SK-N-MC (cell line): ENCODE data around the gene ANGEL1.

ENCODE experiments used
- DNase-seq: peaks from one replicate; pipeline ENCODE4 v3.0.0-alpha.2; 2011; ENCODE audit warnings: low read depth, low spot score
- H3K27ac ChIP-seq: fragments of 200-600 bp; sonication (generic); 2 replicates; pipeline ENCODE4 v1.5.1; 2016; ENCODE audit warnings: mixed run types
- H3K36me3 ChIP-seq: fragments of 200-600 bp; sonication (generic); 2 replicates; pipeline ENCODE4 v1.6.1; 2017; ENCODE audit warnings: antibody characterized with exemption, low read length, mixed read lengths; ENCODE audit not compliant: insufficient read depth
- H3K4me3 ChIP-seq: fragments of 200-600 bp; sonication (generic); 2 replicates; pipeline ENCODE4 v1.5.1; 2016
- H3K9ac ChIP-seq: fragments of 200-600 bp; sonication (generic); 2 replicates; pipeline ENCODE4 v1.8.0; 2017; ENCODE audit warnings: mixed run types, mixed read lengths; ENCODE audit not compliant: insufficient read length
- H3K9me3 ChIP-seq: fragments of 200-600 bp; sonication (generic); 2 replicates; pipeline ENCODE4 v1.6.1; 2017; ENCODE audit warnings: low read depth, mild to moderate bottlenecking, antibody characterized with exemption, low read length, moderate library complexity, mixed read lengths
- EZH2 ChIP-seq: fragments of 200-600 bp; sonication (generic); IDR thresholded peaks from one replicate; pipeline ENCODE4 v1.6.1; 2017; ENCODE audit warnings: antibody characterized with exemption
- FOXP2 ChIP-seq: optimal IDR thresholded peaks from 2 replicates; pipeline ENCODE3; 2011; ENCODE audit warnings: mild to moderate bottlenecking, moderate library complexity; ENCODE audit not compliant: insufficient read depth; ENCODE audit errors: extremely low read length, control extremely low read depth
- POLR2AphosphoS5 ChIP-seq: IDR thresholded peaks from 2 replicates; pipeline ENCODE4 v1.6.1; 2012; ENCODE audit warnings: mild to moderate bottlenecking, low read depth, low read length, borderline replicate concordance

Gene ANGEL1

GRCh38 chr14:76777721-76778120, 35.0 kb downstream of the ANGEL1 start:
- TF ChIP-seq EZH2 = no peak
- no peak for TF ChIP-seq POLR2AphosphoS5
- no peak for TF ChIP-seq FOXP2
- no peak overlapping the region for H3K27ac ChIP-seq
- no peaks in the 10 kb centered on the region for H3K36me3 ChIP-seq
- no peak for DNase-seq
- no peak overlapping the region for H3K9ac ChIP-seq
- no peaks in the 10 kb centered on the region for H3K9me3 ChIP-seq
- H3K4me3 ChIP-seq = no peak overlapping the region

DNA sequence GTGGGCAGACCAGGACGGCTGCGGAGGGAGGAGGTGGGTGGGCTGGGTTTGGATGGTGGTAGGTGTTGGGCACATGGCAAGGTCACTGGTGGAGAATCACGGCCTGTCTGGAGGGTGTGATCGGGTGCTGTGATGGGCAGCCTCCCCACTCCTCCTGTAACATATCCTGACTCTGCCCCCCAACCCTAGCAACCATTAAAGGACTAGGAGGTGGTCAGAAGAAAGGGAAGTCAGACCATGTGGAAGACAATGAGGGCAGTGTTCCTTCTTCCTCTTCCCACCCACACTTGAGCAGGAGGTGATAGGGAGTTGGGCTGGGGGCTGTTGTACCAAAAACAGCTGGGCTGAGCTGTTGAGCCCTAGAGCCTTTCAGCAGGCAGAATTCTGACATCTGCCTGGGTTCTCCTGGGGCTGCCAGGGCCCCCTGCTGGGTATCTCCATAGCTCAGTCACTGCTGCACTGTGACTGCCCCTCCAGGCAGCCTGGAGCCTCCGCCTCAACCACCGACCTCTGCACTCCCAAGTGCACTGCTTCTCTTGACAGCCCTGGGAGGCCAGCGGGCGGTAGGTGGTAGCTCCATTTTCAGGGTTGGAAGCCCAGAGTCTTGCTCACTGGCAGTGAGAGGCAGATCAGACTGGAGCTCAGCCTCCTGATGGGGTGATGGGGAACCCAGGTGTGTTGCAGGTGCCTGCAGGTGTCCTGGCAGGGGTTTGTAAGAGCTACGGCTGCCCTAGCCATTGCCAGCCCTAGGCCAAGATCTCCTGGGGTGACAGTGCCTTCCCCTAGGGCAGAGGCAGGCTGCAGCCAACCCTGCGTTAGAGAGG, 36.0 kb downstream of the ANGEL1 start:
- H3K9ac ChIP-seq = no peak overlapping the region
- no peaks in the 10 kb centered on the region for H3K9me3 ChIP-seq
- no peaks in the 10 kb centered on the region for H3K36me3 ChIP-seq
- H3K4me3 ChIP-seq = no peak overlapping the region
- no peak for DNase-seq
- H3K27ac ChIP-seq = no peak overlapping the region
- TF ChIP-seq FOXP2 = no peak
- TF ChIP-seq EZH2 = no peak
- TF ChIP-seq POLR2AphosphoS5 = no peak

- no peak for TF ChIP-seq FOXP2
- no peak for TF ChIP-seq EZH2
- TF ChIP-seq POLR2AphosphoS5 = no peak
- Histone ChIP-seq H3K27ac (no peak overlapping the region), H3K9ac (no peak overlapping the region)
Measured at GRCh38 chr14:76775695-76776427, 36.8 kb downstream of the ANGEL1 start.

GRCh38 chr14:76774821-76775694, 37.6 kb downstream of the ANGEL1 start:
- Histone ChIP-seq H3K9ac (no peak overlapping the region), H3K36me3 (no peaks in the 10 kb centered on the region), H3K4me3 (no peak overlapping the region), H3K27ac (no peak overlapping the region), H3K9me3 (no peaks in the 10 kb centered on the region)
- no peak for TF ChIP-seq EZH2
- TF ChIP-seq POLR2AphosphoS5 = 0 out of 2 replicates have a peak, but pooled peaks have one; percentile 15
- TF ChIP-seq FOXP2 = no peak
- DNase-seq = no peak

More at GRCh38 chr14:76775695-76776427, 36.8 kb downstream of the ANGEL1 start:
- H3K4me3 ChIP-seq = no peak overlapping the region
- no peaks in the 10 kb centered on the region for H3K9me3 ChIP-seq
- DNase-seq = no peak
- no peaks in the 10 kb centered on the region for H3K36me3 ChIP-seq

DNA sequence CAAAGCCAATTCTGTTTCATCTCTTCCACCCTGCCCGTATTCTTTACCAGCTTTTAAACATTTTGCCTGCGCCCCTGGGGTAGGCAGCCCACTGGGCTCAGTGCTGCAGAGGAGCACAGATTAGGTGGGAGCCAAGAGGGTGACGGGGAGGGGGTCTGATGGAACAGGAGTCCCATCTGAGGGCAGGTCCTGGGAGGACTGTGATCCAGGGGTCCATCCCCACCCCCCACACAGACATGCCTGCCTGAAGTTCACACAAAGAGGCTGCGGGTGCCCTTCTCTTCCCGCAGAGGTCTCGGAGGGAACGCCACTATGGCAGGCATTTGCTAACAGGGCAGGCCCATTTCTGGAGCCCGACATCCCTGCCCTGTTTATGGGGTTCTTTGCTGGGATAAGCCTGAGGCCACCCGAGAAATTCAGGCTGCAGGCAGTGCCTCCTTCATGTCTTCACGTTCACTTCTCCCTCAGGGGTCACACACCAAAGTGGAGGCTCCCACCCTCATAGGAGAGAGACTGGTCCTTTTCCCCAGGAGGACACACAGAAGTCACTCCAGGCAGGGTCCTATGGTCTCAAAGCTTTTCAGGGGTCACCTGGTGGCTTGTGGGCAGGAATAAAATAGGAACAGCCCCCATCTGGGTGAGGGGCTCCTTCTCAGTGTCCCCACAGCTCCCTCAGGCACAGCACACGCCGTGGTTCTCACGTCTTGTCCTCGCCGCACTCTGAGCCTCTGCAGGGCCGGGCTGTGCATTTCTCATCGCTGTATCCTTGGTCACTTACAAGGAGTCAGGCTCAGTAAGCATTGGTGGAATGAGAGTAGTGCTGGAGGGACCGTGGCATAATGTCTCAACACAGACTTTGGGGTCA, 38.5 kb downstream of the ANGEL1 start:
- H3K9me3 ChIP-seq = no peaks in the 10 kb centered on the region
- H3K36me3 ChIP-seq = no peaks in the 10 kb centered on the region
- DNase-seq = no peak
- no peak for TF ChIP-seq FOXP2
- no peak overlapping the region for H3K9ac ChIP-seq
- no peak overlapping the region for H3K4me3 ChIP-seq
- H3K27ac ChIP-seq = no peak overlapping the region

DNA sequence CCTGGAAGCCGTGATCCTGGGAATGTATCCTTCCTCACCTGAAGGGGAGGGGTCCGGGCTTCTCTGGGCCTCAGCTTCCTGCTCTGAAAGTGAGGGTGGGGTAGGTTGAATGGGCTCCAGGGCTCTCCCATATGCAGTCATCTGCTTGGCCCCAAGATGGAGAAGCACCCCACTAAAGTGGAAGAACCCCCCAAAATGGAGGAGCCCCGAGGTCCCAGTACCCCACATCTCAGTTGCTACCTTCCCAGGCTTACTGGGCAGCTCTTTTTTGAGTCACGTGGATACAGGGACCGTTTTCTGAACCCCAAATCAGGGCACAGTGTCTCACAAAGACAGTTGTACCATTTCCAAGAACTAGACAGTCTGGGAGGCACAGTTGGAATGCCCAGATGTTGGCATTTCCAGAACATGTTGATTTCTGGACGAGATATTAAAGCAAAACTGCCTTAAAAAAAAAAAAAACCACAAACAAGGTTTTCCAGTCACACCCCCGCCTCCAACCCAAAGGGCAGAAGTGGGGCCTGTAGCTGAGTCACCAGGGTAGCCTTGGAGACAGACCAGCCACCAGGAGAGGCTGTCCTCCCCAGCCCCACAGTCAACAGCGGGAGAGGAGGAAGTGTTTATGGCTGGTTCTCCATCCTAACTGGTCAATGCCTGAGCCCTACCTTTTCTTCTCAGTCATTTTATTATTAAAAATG, 39.3 kb downstream of the ANGEL1 start:
- H3K27ac ChIP-seq = no peak overlapping the region
- H3K9ac ChIP-seq = no peak overlapping the region
- H3K4me3 ChIP-seq = no peak overlapping the region
- no peaks in the 10 kb centered on the region for H3K36me3 ChIP-seq
- no peak for DNase-seq
- H3K9me3 ChIP-seq = no peaks in the 10 kb centered on the region
- TF ChIP-seq POLR2AphosphoS5 = no peak
- TF ChIP-seq FOXP2 = no peak
- TF ChIP-seq EZH2 = no peak
